Caco-2 (cell line): ENCODE measurements around the gene CFAP107. TPM values are rescaled to one million over a fixed set of nuclear protein-coding genes. Genes with fewer than 3 reads are reported as not detected.

Experiments used
- BruUV-seq: library from RNA; stranded (reverse); fragments of 400-500 nt; replicated peaks from 2 replicates; lab custom pipeline; 2021; lab: Mats Ljungman, UMichigan
- CTCF ChIA-PET: fragments of 300-600 bp; sonication (Branson Sonifier 250); formaldehyde crosslinking; loops from one replicate; lab custom pipeline; 2022; ENCODE audit warnings: antibody characterized with exemption; lab: Charles Lee
- POLR2A ChIA-PET: fragments of 300-600 bp; sonication (Branson Sonifier 250); formaldehyde crosslinking; loops from one replicate; lab custom pipeline; 2022; ENCODE audit warnings: antibody characterized with exemption; lab: Charles Lee
- DNase-seq, 2 experiments: peaks; one replicate each; pipeline versions ENCODE4 v3.0.0 to v3.0.0-alpha.2; 2020 to 2022
- H3K27me3 ChIP-seq: replicated peaks from 2 replicates; pipeline ENCODE4 v1.6.0; 2011; ENCODE audit warnings: low read length; ENCODE audit not compliant: control insufficient read depth, insufficient read depth
- H3K36me3 ChIP-seq: 2 replicates; pipeline ENCODE4 v1.5.1; 2011; ENCODE audit warnings: low read length; ENCODE audit not compliant: control insufficient read depth, insufficient read depth
- H3K4me1 ChIP-seq: fragments of 250-450 bp; sonication (Bioruptor Pico); 2 replicates; pipeline ENCODE4 v1.5.1; 2020; ENCODE audit warnings: mild to moderate bottlenecking
- H3K4me3 ChIP-seq: 2 replicates; pipeline ENCODE4 v1.5.1; 2011; ENCODE audit warnings: low read depth, mild to moderate bottlenecking, control low read depth, low read length
- H3K9me3 ChIP-seq: fragments of 250-450 bp; sonication (Bioruptor Pico); 2 replicates; pipeline ENCODE4 v1.5.1; 2020; ENCODE audit warnings: mild to moderate bottlenecking, moderate library complexity
- H3K27ac Mint-ChIP-seq: one replicate; pipeline ENCODE4 v1.8.0; 2022; ENCODE audit warnings: mixed read lengths; ENCODE audit not compliant: unreplicated experiment
- H3K27me3 Mint-ChIP-seq: one replicate; pipeline ENCODE4 v1.8.0; 2022; ENCODE audit warnings: mixed read lengths; ENCODE audit not compliant: insufficient read depth, unreplicated experiment
- H3K36me3 Mint-ChIP-seq: one replicate; pipeline ENCODE4 v1.8.0; 2022; ENCODE audit warnings: mild to moderate bottlenecking, mixed read lengths; ENCODE audit not compliant: insufficient read depth, unreplicated experiment
- H3K4me1 Mint-ChIP-seq: one replicate; pipeline ENCODE4 v1.8.0; 2022; ENCODE audit warnings: low read depth, mixed read lengths; ENCODE audit not compliant: unreplicated experiment
- H3K4me3 Mint-ChIP-seq: one replicate; pipeline ENCODE4 v1.8.0; 2022; ENCODE audit warnings: mild to moderate bottlenecking, moderate library complexity, mixed read lengths; ENCODE audit not compliant: unreplicated experiment
- H3K9me3 Mint-ChIP-seq: one replicate; pipeline ENCODE4 v1.8.0; 2022; ENCODE audit warnings: mixed read lengths; ENCODE audit not compliant: unreplicated experiment
- intact Hi-C: fragments of 100-400 bp; cut with micrococcal nuclease; formaldehyde crosslinking; loops from one replicate; pipeline ENCODE4 v1.10.0; 2022; ENCODE audit not compliant: unreplicated experiment
- total RNA-seq: library from RNA; stranded (reverse); gene quantifications from 2 replicates; pipeline ENCODE4 v1.2.3, GENCODE V29; 2022
- TF ChIP-seq, protein P1 (sequence below), 2 experiments: fragments of 200-600 bp in 1 of 2; IDR thresholded peaks; 1 replicate in 1 of 2; 2 replicates in 1 of 2; pipeline versions ENCODE4 v1.5.1 to v1.8.0; 2011 to 2022; ENCODE audit warnings: antibody characterized with exemption in 1 of 2, control low read depth in 1 of 2, inconsistent platforms in 1 of 2, low read depth in 1 of 2, low read length in 1 of 2, mild to moderate bottlenecking in 1 of 2, moderate library complexity in 1 of 2; ENCODE audit not compliant: insufficient read depth in 1 of 2, severe bottlenecking in 1 of 2, unreplicated experiment in 1 of 2

The CFAP107 gene
- total RNA-seq, 1 experiment from 2014 or later, result not detected

- no peak overlapping the region for H3K27ac Mint-ChIP-seq
These were observed 31.1 kb upstream of the CFAP107 start for GRCh38 chr1:12714710-12715475.

GRCh38 chr1:12715896-12716437, 30.0 kb upstream of the CFAP107 start, which contains the start of gene AADACL3:
AADACL3 (plus strand) TSS chr1:12716110; CDS start chr1:12716177, 67 bp downstream.
- CTCF ChIA-PET, result no interaction called here
- Mint-ChIP-seq H3K4me1 (peaks cover 10% of the 10 kb centered on the region), H3K4me3 (no peak within 1 kb of the TSS), H3K27ac (no peak within 1 kb of the TSS), H3K27me3 (no peaks in the 10 kb centered on the region), H3K36me3 (no peaks in the 10 kb centered on the region), H3K9me3 (no peaks in the 10 kb centered on the region)
- no peaks in the 10 kb centered on the region for H3K27me3 ChIP-seq
- intact Hi-C loops, result no loop called here
- no peak for DNase-seq
- TF ChIP-seq, protein P1, sequence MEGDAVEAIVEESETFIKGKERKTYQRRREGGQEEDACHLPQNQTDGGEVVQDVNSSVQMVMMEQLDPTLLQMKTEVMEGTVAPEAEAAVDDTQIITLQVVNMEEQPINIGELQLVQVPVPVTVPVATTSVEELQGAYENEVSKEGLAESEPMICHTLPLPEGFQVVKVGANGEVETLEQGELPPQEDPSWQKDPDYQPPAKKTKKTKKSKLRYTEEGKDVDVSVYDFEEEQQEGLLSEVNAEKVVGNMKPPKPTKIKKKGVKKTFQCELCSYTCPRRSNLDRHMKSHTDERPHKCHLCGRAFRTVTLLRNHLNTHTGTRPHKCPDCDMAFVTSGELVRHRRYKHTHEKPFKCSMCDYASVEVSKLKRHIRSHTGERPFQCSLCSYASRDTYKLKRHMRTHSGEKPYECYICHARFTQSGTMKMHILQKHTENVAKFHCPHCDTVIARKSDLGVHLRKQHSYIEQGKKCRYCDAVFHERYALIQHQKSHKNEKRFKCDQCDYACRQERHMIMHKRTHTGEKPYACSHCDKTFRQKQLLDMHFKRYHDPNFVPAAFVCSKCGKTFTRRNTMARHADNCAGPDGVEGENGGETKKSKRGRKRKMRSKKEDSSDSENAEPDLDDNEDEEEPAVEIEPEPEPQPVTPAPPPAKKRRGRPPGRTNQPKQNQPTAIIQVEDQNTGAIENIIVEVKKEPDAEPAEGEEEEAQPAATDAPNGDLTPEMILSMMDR (IDR thresholded peaks at IDR 0.05; ENCODE audit: insufficient read depth in 1 of 2, low read depth in 1 of 2, low read length in 1 of 2, severe bottlenecking in 1 of 2, unreplicated experiment in 1 of 2), result no peak
- no peak within 1 kb of the TSS for H3K4me3 ChIP-seq
- H3K9me3 ChIP-seq, result no peaks in the 10 kb centered on the region
- no TSS peak for BruUV-seq
- POLR2A ChIA-PET, result no interaction called here
- no peaks in the 10 kb centered on the region for H3K4me1 ChIP-seq
- H3K36me3 ChIP-seq, result no peaks in the 10 kb centered on the region

More at GRCh38 chr1:12714710-12715475, 31.1 kb upstream of the CFAP107 start:
- intact Hi-C loops, result no loop called here
- no peak overlapping the region for H3K4me3 ChIP-seq
- H3K36me3 ChIP-seq, result no peaks in the 10 kb centered on the region
- Mint-ChIP-seq H3K27me3 (no peaks in the 10 kb centered on the region), H3K9me3 (no peaks in the 10 kb centered on the region), H3K4me1 (peaks cover 10% of the 10 kb centered on the region), H3K4me3 (no peak overlapping the region), H3K36me3 (no peaks in the 10 kb centered on the region)
- no peaks in the 10 kb centered on the region for H3K27me3 ChIP-seq
- POLR2A ChIA-PET, result no interaction called here
- H3K9me3 ChIP-seq, result no peaks in the 10 kb centered on the region
- CTCF ChIA-PET, result interaction anchor here (0.6 kb wide), 1 partner anchor 9 kb away, joined by 3 read pairs; no protein-coding TSS in a partner anchor
- BruUV-seq, result no TSS peak
- H3K4me1 ChIP-seq, result no peaks in the 10 kb centered on the region
- TF ChIP-seq, protein P1 (IDR thresholded peaks at IDR 0.05; ENCODE audit: insufficient read depth in 1 of 2, low read depth in 1 of 2, low read length in 1 of 2, severe bottlenecking in 1 of 2, unreplicated experiment in 1 of 2), result no peak
- no peak for DNase-seq

- Mint-ChIP-seq H3K27ac (no peak overlapping the region), H3K4me3 (no peak overlapping the region), H3K9me3 (no peaks in the 10 kb centered on the region), H3K4me1 (no peaks in the 10 kb centered on the region), H3K36me3 (no peaks in the 10 kb centered on the region), H3K27me3 (no peaks in the 10 kb centered on the region)
- TF ChIP-seq, protein P1 (IDR thresholded peaks at IDR 0.05; ENCODE audit: insufficient read depth in 1 of 2, low read depth in 1 of 2, low read length in 1 of 2, severe bottlenecking in 1 of 2, unreplicated experiment in 1 of 2), result no peak
- H3K4me3 ChIP-seq, result no peak overlapping the region
- no peak for DNase-seq
- BruUV-seq, result no TSS peak
- no peaks in the 10 kb centered on the region for H3K9me3 ChIP-seq
- POLR2A ChIA-PET, result no interaction called here
- CTCF ChIA-PET, result no interaction called here
- no peaks in the 10 kb centered on the region for H3K4me1 ChIP-seq
- H3K36me3 ChIP-seq, result no peaks in the 10 kb centered on the region
- no peaks in the 10 kb centered on the region for H3K27me3 ChIP-seq
- intact Hi-C loops, result no loop called here
These were observed 28.6 kb upstream of the CFAP107 start for GRCh38 chr1:12717301-12717838.
